ENCODE results near the gene APOL3.
"Not testable (repeated sequence)": the region's sequence is repeated elsewhere in the genome, so short reads cannot be mapped to it uniquely, and the experiment has no call there.

APOL3 gene

GRCh38 chr22:36110306-36110881, 50.2 kb downstream of the APOL3 start:
- DNase-seq (ENCODE audit: low read depth, low spot score) = no peak

DNA sequence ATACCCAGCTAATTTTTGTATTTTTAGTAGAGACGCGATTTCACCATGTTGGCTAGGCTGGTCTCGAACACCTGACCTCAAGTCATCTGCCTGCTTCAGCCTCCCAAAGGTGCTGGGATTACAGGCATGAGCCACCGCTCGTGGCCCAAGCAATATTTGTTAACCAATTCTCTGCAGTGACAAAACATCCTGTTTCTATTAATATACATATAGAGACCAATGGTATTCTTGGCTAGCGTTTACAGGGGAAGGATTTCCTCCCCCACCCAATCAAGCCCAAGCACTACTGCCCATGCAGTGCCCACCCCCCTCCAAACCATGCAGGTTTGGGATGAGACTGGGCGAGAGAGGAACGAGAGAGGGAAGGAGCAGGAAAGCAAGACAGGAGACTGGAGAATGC, 53.1 kb downstream of the APOL3 start:
- TF ChIP-seq FOXP2 (optimal IDR thresholded peaks at IDR 0.05; ENCODE audit: control extremely low read depth, extremely low read length, insufficient read depth) (no peak), EZH2 (IDR thresholded peaks at IDR 0.05) (no peak), POLR2AphosphoS5 (IDR thresholded peaks at IDR 0.05; ENCODE audit: borderline replicate concordance, low read depth, low read length) (no peak)
- Histone ChIP-seq H3K4me3 (no peak overlapping the region), H3K27ac (no peak overlapping the region)

More at GRCh38 chr22:36110306-36110881, 50.2 kb downstream of the APOL3 start:
- H3K36me3 ChIP-seq (ENCODE audit: insufficient read depth, low read length) = no peaks in the 10 kb centered on the region
- no peak overlapping the region for H3K9ac ChIP-seq (ENCODE audit: insufficient read length)
- H3K9me3 ChIP-seq (ENCODE audit: low read depth, low read length) = no peaks in the 10 kb centered on the region
- TF ChIP-seq POLR2AphosphoS5 (IDR thresholded peaks at IDR 0.05; ENCODE audit: borderline replicate concordance, low read depth, low read length) (no peak), FOXP2 (optimal IDR thresholded peaks at IDR 0.05; ENCODE audit: control extremely low read depth, extremely low read length, insufficient read depth) (no peak), EZH2 (IDR thresholded peaks at IDR 0.05) (no peak)
- no peak overlapping the region for H3K4me3 ChIP-seq
- no peak overlapping the region for H3K27ac ChIP-seq

GRCh38 chr22:36106910-36107309, 53.6 kb downstream of the APOL3 start:
- Histone ChIP-seq H3K27ac (no peak overlapping the region), H3K4me3 (no peak overlapping the region), H3K9me3 (ENCODE audit: low read depth, low read length) (no peaks in the 10 kb centered on the region), H3K9ac (ENCODE audit: insufficient read length) (no peak overlapping the region), H3K36me3 (ENCODE audit: insufficient read depth, low read length) (no peaks in the 10 kb centered on the region)
- TF ChIP-seq POLR2AphosphoS5 (IDR thresholded peaks at IDR 0.05; ENCODE audit: borderline replicate concordance, low read depth, low read length) (no peak), FOXP2 (optimal IDR thresholded peaks at IDR 0.05; ENCODE audit: control extremely low read depth, extremely low read length, insufficient read depth) (no peak), EZH2 (IDR thresholded peaks at IDR 0.05) (no peak)
- DNase-seq (ENCODE audit: low read depth, low spot score) = no peak

More for the DNA sequence above, 53.1 kb downstream of the APOL3 start:
- Histone ChIP-seq H3K9me3 (ENCODE audit: low read depth, low read length) (no peaks in the 10 kb centered on the region), H3K36me3 (ENCODE audit: insufficient read depth, low read length) (no peaks in the 10 kb centered on the region), H3K9ac (ENCODE audit: insufficient read length) (no peak overlapping the region)
- DNase-seq (ENCODE audit: low read depth, low spot score) = no peak

DNA sequence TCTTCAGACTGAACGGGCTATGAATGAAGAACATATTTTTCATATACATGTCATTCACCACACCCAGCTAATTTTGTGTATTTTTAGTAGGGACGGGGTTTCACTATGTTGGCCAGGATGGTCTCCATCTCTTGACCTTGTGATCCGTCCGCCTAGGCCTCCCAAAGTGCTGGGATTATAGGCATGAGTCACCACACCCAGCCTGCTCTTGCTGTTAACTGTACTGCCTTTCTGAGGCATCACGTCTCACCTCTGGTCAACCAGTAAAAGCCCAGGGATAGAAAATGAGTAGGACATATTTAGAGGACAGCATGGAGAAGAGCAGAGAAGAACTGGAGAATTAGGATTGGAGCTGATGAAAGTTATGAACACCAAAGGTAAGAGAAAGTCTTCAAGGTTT, 55.6 kb downstream of the APOL3 start:
- Histone ChIP-seq H3K9ac (ENCODE audit: insufficient read length) (no peak overlapping the region), H3K27ac (no peak overlapping the region), H3K36me3 (ENCODE audit: insufficient read depth, low read length) (no peaks in the 10 kb centered on the region), H3K4me3 (no peak overlapping the region), H3K9me3 (ENCODE audit: low read depth, low read length) (no peaks in the 10 kb centered on the region)
- DNase-seq (ENCODE audit: low read depth, low spot score) = no peak
- TF ChIP-seq POLR2AphosphoS5 (IDR thresholded peaks at IDR 0.05; ENCODE audit: borderline replicate concordance, low read depth, low read length) (no peak), FOXP2 (optimal IDR thresholded peaks at IDR 0.05; ENCODE audit: control extremely low read depth, extremely low read length, insufficient read depth) (no peak), EZH2 (IDR thresholded peaks at IDR 0.05) (no peak)

GRCh38 chr22:36104435-36104834, 56.1 kb downstream of the APOL3 start:
- H3K36me3 ChIP-seq (ENCODE audit: insufficient read depth, low read length) = no peaks in the 10 kb centered on the region
- H3K4me3 ChIP-seq = no peak overlapping the region

DNA sequence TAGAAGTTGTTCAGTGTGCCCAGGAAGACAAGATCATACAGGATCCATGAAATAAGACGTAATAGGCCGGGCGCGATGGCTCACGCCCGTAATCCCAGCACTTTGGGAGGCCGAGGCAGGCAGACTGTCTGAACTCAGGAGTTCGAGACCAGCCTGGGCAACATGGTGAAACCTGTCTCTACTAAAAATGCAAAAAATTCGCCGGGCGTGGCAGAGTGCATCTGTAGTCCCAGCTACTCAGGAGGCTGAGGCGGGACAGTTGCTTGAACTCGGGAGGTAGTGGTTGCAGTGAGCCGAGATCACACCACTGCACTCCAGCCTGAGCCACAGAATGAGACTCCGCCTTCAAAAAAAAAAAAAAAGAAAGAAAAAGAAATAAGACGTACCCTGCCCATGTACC, 56.7 kb downstream of the APOL3 start:
- Histone ChIP-seq H3K4me3 (no peak overlapping the region), H3K27ac (no peak overlapping the region), H3K36me3 (ENCODE audit: insufficient read depth, low read length) (no peaks in the 10 kb centered on the region), H3K9ac (ENCODE audit: insufficient read length) (no peak overlapping the region), H3K9me3 (ENCODE audit: low read depth, low read length) (no peaks in the 10 kb centered on the region)
- no peak for DNase-seq (ENCODE audit: low read depth, low spot score)
- TF ChIP-seq EZH2 (IDR thresholded peaks at IDR 0.05) (no peak), POLR2AphosphoS5 (IDR thresholded peaks at IDR 0.05; ENCODE audit: borderline replicate concordance, low read depth, low read length) (no peak), FOXP2 (optimal IDR thresholded peaks at IDR 0.05; ENCODE audit: control extremely low read depth, extremely low read length, insufficient read depth) (no peak)

More at GRCh38 chr22:36104435-36104834, 56.1 kb downstream of the APOL3 start:
- TF ChIP-seq EZH2 (IDR thresholded peaks at IDR 0.05) (no peak), FOXP2 (optimal IDR thresholded peaks at IDR 0.05; ENCODE audit: control extremely low read depth, extremely low read length, insufficient read depth) (no peak), POLR2AphosphoS5 (IDR thresholded peaks at IDR 0.05; ENCODE audit: borderline replicate concordance, low read depth, low read length) (no peak)
- no peak overlapping the region for H3K9ac ChIP-seq (ENCODE audit: insufficient read length)
- DNase-seq (ENCODE audit: low read depth, low spot score) = no peak
- H3K9me3 ChIP-seq (ENCODE audit: low read depth, low read length) = no peaks in the 10 kb centered on the region
- no peak overlapping the region for H3K27ac ChIP-seq

- Histone ChIP-seq H3K9me3 (ENCODE audit: low read depth, low read length) (no peaks in the 10 kb centered on the region), H3K4me3 (no peak overlapping the region), H3K9ac (ENCODE audit: insufficient read length) (no peak overlapping the region), H3K36me3 (ENCODE audit: insufficient read depth, low read length) (no peaks in the 10 kb centered on the region), H3K27ac (no peak overlapping the region)
- no peak for DNase-seq (ENCODE audit: low read depth, low spot score)
- no peak for TF ChIP-seq EZH2 (IDR thresholded peaks at IDR 0.05)
- TF ChIP-seq POLR2AphosphoS5 (IDR thresholded peaks at IDR 0.05; ENCODE audit: borderline replicate concordance, low read depth, low read length) = no peak
- no peak for TF ChIP-seq FOXP2 (optimal IDR thresholded peaks at IDR 0.05; ENCODE audit: control extremely low read depth, extremely low read length, insufficient read depth)
Measured at GRCh38 chr22:36102995-36103394, 57.6 kb downstream of the APOL3 start.

GRCh38 chr22:36101756-36102155, 58.8 kb downstream of the APOL3 start:
- H3K36me3 ChIP-seq (ENCODE audit: insufficient read depth, low read length) = no peaks in the 10 kb centered on the region
- no peaks in the 10 kb centered on the region for H3K9me3 ChIP-seq (ENCODE audit: low read depth, low read length)
- H3K4me3 ChIP-seq = no peak overlapping the region
- no peak overlapping the region for H3K27ac ChIP-seq
- TF ChIP-seq EZH2 (IDR thresholded peaks at IDR 0.05) (no peak), POLR2AphosphoS5 (IDR thresholded peaks at IDR 0.05; ENCODE audit: borderline replicate concordance, low read depth, low read length) (no peak), FOXP2 (optimal IDR thresholded peaks at IDR 0.05; ENCODE audit: control extremely low read depth, extremely low read length, insufficient read depth) (no peak)
- H3K9ac ChIP-seq (ENCODE audit: insufficient read length) = no peak overlapping the region
- DNase-seq (ENCODE audit: low read depth, low spot score) = no peak

DNA sequence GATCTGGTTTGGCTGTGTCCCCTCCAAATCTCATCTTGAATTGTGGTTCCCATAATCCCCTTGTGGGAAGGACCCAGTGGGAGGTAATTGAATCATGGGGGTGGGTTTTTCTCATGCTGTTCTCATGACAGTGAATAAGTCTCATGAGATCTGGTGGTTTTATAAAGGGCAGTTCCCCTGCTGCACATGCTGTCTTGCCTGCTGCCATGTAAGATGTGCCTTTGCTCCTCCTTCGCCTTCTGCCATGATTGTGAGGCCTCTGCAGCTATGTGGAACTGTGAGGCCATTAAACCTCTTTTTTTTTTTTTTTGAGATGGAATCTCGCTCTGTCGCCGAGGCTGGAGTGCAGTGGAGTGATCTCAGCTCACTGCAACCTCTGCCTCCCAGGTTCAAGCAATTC, 59.6 kb downstream of the APOL3 start:
- H3K9me3 ChIP-seq (ENCODE audit: low read depth, low read length); H3K27ac ChIP-seq; H3K9ac ChIP-seq (ENCODE audit: insufficient read length); DNase-seq (ENCODE audit: low read depth, low spot score); H3K36me3 ChIP-seq (ENCODE audit: insufficient read depth, low read length); H3K4me3 ChIP-seq: not testable (repeated sequence)
